NB4 (cell line): ENCODE data around the gene NFATC1.

ENCODE experiments used
- POLR2A ChIP-seq: IDR thresholded peaks from 2 replicates; pipeline ENCODE4 v1.6.1; 2011; ENCODE audit warnings: mild to moderate bottlenecking; ENCODE audit not compliant: insufficient read length; ENCODE audit errors: extremely low read depth
- TF ChIP-seq, protein P1 (sequence below): IDR thresholded peaks from one replicate; pipeline ENCODE4 v1.5.1; 2012; ENCODE audit warnings: low read depth, low read length

DNA sequence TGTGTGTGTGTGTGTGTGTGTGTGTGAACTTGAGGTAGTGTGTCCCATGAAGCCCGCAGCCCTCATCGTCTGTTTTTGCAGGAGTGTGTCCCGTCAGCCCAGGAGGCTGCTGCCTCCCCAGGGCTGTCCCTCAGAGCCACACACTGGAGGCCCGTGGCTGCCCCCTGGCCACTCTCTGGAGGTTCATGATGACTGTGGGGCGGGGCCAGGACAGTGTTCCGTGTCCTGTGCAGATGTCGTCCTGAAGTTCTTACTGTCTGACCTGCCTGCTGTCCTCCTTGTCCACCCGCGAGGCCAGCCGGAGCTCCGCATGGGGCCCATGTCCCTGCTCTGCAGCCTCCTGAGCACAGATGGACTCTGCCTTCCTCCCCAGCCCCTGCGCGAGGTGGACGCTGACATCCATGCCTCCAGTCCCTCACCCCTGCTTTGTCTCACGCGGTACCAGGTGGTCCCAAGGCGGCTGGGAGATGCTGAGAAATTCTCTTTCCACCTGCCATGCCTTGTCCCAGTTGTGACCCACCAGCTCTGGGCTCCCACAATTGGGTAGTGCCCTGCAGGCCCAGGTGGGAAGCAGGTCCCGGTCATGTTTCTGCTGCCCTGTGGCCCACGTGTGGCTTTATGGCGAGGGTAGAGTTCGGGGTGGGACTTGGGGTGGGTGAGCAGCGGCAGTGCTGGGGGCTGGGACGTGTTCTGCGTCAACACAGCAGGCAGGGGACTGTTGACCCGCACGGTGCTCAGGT lies 92.8 kb downstream of the NFATC1 start:
- TF ChIP-seq POLR2A = no peak
- TF ChIP-seq, protein P1, sequence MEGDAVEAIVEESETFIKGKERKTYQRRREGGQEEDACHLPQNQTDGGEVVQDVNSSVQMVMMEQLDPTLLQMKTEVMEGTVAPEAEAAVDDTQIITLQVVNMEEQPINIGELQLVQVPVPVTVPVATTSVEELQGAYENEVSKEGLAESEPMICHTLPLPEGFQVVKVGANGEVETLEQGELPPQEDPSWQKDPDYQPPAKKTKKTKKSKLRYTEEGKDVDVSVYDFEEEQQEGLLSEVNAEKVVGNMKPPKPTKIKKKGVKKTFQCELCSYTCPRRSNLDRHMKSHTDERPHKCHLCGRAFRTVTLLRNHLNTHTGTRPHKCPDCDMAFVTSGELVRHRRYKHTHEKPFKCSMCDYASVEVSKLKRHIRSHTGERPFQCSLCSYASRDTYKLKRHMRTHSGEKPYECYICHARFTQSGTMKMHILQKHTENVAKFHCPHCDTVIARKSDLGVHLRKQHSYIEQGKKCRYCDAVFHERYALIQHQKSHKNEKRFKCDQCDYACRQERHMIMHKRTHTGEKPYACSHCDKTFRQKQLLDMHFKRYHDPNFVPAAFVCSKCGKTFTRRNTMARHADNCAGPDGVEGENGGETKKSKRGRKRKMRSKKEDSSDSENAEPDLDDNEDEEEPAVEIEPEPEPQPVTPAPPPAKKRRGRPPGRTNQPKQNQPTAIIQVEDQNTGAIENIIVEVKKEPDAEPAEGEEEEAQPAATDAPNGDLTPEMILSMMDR = no peak
